ENCODE data around the gene DNAJC5. TPM values are rescaled to one million over a fixed set of nuclear protein-coding genes. Genes with fewer than 3 reads are reported as not detected.

DNAJC5 gene
- total and polyA plus RNA-seq, 2 donors (not counting 1 experiment from before 2014, with no cell fraction given) = 12.2 to 33.3 TPM

GRCh38 chr20:63944078-63944941, 49.4 kb downstream of the DNAJC5 start:
- Histone ChIP-seq H3K79me2 (ENCODE audit: control insufficient read depth, insufficient read depth, low read length) (peaks cover 70% of the 10 kb centered on the region), H2AFZ (ENCODE audit: insufficient read depth, low read depth, low read length, poor library complexity, severe bottlenecking) (no peak overlapping the region), H3K9me3 (ENCODE audit: control extremely low read depth in 1 of 3, control insufficient read depth in 2 of 3, insufficient read depth in 1 of 3, low read length in 2 of 3) (peaks cover 0 to 26% (median 0%) of the 10 kb centered on the region in 3 donors), H4K20me1 (ENCODE audit: control insufficient read depth, insufficient read depth, low read length, poor library complexity, severe bottlenecking) (peaks cover 94% of the 10 kb centered on the region), H3K9ac (ENCODE audit: low read length) (no peak overlapping the region), H3K4me1 (ENCODE audit: control insufficient read depth in 2 of 2, insufficient read depth in 2 of 2, low read length in 2 of 2) (peaks cover 33 to 40% of the 10 kb centered on the region in 2 donors), H3K4me2 (replicated peaks; ENCODE audit: low read depth, low read length, poor library complexity, severe bottlenecking) (no peak overlapping the region), H3K36me3 (replicated peaks in 1 of 2; ENCODE audit: control extremely low read depth in 1 of 2, control insufficient read depth in 1 of 2, extremely low read depth in 1 of 2, insufficient read depth in 2 of 2, low read length in 1 of 2) (peaks cover 0 to 53% of the 10 kb centered on the region in 2 experiments), H3K27me3 (replicated peaks in 1 of 4; ENCODE audit: control extremely low read depth in 1 of 4, control insufficient read depth in 3 of 4, insufficient read depth in 4 of 4, low read length in 3 of 4) (no peaks in the 10 kb centered on the region), H3K27ac (ENCODE audit: low read length in 2 of 2) (no peak overlapping the region), H3K4me3 (ENCODE audit: control extremely low read depth in 1 of 5, extremely low read depth in 1 of 5, insufficient read depth in 1 of 5, low read depth in 2 of 5, low read length in 4 of 5) (no peak overlapping the region)
- intact Hi-C loops (cut with micrococcal nuclease) = no loop called here
- WGBS (ENCODE audit: insufficient coverage) = 97% methylated on average over 35 of the region's 35 CpGs
- H3K4me1 Mint-ChIP-seq = peaks cover 40% of the 10 kb centered on the region
- no peaks in the 10 kb centered on the region for H3K27me3 Mint-ChIP-seq
- H3K4me3 Mint-ChIP-seq = no peak overlapping the region
- POLR2A ChIA-PET = no interaction called here
- H3K9me3 Mint-ChIP-seq (ENCODE audit: insufficient read depth) = no peaks in the 10 kb centered on the region
- no peak overlapping the region for H3K27ac Mint-ChIP-seq
- CTCF ChIA-PET = no interaction called here
- no peak for TF ChIP-seq EZH2 (IDR thresholded peaks at IDR 0.05; ENCODE audit: borderline replicate concordance, insufficient read depth, low read depth, low read length, poor library complexity, severe bottlenecking)
- TF ChIP-seq, protein P1, sequence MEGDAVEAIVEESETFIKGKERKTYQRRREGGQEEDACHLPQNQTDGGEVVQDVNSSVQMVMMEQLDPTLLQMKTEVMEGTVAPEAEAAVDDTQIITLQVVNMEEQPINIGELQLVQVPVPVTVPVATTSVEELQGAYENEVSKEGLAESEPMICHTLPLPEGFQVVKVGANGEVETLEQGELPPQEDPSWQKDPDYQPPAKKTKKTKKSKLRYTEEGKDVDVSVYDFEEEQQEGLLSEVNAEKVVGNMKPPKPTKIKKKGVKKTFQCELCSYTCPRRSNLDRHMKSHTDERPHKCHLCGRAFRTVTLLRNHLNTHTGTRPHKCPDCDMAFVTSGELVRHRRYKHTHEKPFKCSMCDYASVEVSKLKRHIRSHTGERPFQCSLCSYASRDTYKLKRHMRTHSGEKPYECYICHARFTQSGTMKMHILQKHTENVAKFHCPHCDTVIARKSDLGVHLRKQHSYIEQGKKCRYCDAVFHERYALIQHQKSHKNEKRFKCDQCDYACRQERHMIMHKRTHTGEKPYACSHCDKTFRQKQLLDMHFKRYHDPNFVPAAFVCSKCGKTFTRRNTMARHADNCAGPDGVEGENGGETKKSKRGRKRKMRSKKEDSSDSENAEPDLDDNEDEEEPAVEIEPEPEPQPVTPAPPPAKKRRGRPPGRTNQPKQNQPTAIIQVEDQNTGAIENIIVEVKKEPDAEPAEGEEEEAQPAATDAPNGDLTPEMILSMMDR (IDR thresholded peaks at IDR 0.05) = no peak
- DNase-seq (no peak), ATAC-seq (ENCODE audit: low read depth) (no peak)

GRCh38 chr20:63945031-63945658, 50.2 kb downstream of the DNAJC5 start:
- H4K20me1 ChIP-seq (ENCODE audit: control insufficient read depth, insufficient read depth, low read length, poor library complexity, severe bottlenecking) = peaks cover 96% of the 10 kb centered on the region
- H3K79me2 ChIP-seq (ENCODE audit: control insufficient read depth, insufficient read depth, low read length) = peaks cover 79% of the 10 kb centered on the region
- no peak for DNase-seq
- no peak overlapping the region for H3K27ac Mint-ChIP-seq
- no peak overlapping the region for H3K4me2 ChIP-seq (replicated peaks; ENCODE audit: low read depth, low read length, poor library complexity, severe bottlenecking)
- 92% methylated on average over 17 of the region's 17 CpGs for WGBS (ENCODE audit: insufficient coverage)
- TF ChIP-seq EZH2 (IDR thresholded peaks at IDR 0.05; ENCODE audit: borderline replicate concordance, insufficient read depth, low read depth, low read length, poor library complexity, severe bottlenecking) = no peak
- TF ChIP-seq, protein P1 (IDR thresholded peaks at IDR 0.05) = no peak
- no peaks in the 10 kb centered on the region for H3K9me3 Mint-ChIP-seq (ENCODE audit: insufficient read depth)
- no peak overlapping the region for H3K4me3 ChIP-seq (ENCODE audit: control extremely low read depth in 1 of 5, extremely low read depth in 1 of 5, insufficient read depth in 1 of 5, low read depth in 2 of 5, low read length in 4 of 5)
- peaks cover 0 to 49% of the 10 kb centered on the region in 2 experiments for H3K36me3 ChIP-seq (replicated peaks in 1 of 2; ENCODE audit: control extremely low read depth in 1 of 2, control insufficient read depth in 1 of 2, extremely low read depth in 1 of 2, insufficient read depth in 2 of 2, low read length in 1 of 2)
- H3K4me3 Mint-ChIP-seq = no peak overlapping the region
- ATAC-seq (ENCODE audit: low read depth) = no peak
- CTCF ChIA-PET = no interaction called here
- peaks cover 41 to 48% of the 10 kb centered on the region in 2 donors for H3K4me1 ChIP-seq (ENCODE audit: control insufficient read depth in 2 of 2, insufficient read depth in 2 of 2, low read length in 2 of 2)
- no peaks in the 10 kb centered on the region for H3K27me3 ChIP-seq (replicated peaks in 1 of 4; ENCODE audit: control extremely low read depth in 1 of 4, control insufficient read depth in 3 of 4, insufficient read depth in 4 of 4, low read length in 3 of 4)
- intact Hi-C loops (cut with micrococcal nuclease) = no loop called here
- no peak overlapping the region for H3K9ac ChIP-seq (ENCODE audit: low read length)
- POLR2A ChIA-PET = no interaction called here
- H3K27me3 Mint-ChIP-seq = no peaks in the 10 kb centered on the region
- no peak overlapping the region for H2AFZ ChIP-seq (ENCODE audit: insufficient read depth, low read depth, low read length, poor library complexity, severe bottlenecking)
- H3K27ac ChIP-seq (ENCODE audit: low read length in 2 of 2) = no peak overlapping the region
- H3K9me3 ChIP-seq (ENCODE audit: control extremely low read depth in 1 of 3, control insufficient read depth in 2 of 3, insufficient read depth in 1 of 3, low read length in 2 of 3) = peaks cover 0 to 25% (median 0%) of the 10 kb centered on the region in 3 donors
- H3K4me1 Mint-ChIP-seq = peaks cover 47% of the 10 kb centered on the region

Data from B cell (primary cell).